NCI-H526 treated with DMSO at 0.1 percent for 48 hours (cell line): ENCODE measurements around the gene SLC22A4.

ENCODE experiments used
- DNase-seq: peaks from one replicate; lab custom pipeline; 2025; lab: John Stamatoyannopoulos, UW

SLC22A4 gene

DNA sequence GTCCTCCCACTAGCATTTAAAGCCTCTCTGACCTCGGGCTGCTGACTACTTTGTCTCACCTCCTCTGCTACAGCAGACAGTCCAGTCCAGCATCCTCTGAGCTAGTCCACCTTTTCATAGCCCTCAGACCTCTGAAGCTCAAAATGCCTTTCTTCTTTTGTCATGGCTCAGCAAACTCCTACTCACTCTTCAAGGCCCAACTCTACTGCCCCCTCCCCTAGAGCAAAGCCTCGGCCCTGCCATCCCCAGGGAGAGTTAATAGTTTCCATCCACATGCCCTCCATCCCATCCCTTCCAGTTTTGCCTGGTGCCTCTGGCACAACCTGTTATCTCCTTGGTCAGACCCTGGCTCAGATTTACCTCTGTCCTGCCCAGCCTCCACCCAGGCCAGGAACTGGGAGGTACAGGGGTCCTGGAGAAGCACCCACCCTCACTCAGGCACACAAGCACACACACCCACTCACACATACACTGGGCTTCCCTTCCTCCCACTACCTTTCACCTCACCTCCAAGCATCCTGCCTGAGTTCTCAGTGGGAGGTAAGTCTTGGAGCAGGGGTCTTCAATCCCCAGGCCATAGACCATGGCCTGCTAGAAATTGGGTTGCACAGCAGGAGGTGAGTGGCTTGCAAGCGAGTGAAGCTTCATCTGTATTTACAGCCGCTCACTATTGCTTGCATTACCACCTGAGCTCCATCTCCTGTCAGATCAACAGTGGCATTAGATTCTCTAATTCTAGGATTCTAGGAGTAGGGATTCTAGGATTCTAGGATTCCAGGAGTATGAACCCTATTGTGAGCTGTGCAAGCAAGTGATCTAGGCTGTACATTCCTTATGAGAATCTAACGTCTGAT is 18.6 kb upstream of the SLC22A4 start:
- no peak for DNase-seq

DNA sequence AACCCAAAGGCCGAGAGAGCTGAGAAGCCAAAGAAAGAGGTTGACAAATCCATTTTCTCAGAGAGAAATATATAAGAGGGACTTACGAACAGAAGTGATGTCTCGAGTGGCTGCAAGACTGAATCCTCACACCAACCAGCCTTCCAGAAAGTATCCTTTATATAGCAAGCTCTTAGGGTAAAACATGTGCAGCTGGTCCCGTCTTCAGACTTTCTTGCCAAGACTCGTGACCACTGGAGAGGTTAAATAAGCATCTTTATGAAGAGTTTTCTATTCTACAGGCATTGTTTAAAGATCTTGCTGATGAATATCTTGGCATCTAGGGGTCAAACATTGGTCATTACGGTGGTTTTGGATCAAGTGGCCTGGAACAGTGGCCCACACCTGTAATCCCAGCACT is 16.9 kb upstream of the SLC22A4 start:
- DNase-seq: no peak

DNA sequence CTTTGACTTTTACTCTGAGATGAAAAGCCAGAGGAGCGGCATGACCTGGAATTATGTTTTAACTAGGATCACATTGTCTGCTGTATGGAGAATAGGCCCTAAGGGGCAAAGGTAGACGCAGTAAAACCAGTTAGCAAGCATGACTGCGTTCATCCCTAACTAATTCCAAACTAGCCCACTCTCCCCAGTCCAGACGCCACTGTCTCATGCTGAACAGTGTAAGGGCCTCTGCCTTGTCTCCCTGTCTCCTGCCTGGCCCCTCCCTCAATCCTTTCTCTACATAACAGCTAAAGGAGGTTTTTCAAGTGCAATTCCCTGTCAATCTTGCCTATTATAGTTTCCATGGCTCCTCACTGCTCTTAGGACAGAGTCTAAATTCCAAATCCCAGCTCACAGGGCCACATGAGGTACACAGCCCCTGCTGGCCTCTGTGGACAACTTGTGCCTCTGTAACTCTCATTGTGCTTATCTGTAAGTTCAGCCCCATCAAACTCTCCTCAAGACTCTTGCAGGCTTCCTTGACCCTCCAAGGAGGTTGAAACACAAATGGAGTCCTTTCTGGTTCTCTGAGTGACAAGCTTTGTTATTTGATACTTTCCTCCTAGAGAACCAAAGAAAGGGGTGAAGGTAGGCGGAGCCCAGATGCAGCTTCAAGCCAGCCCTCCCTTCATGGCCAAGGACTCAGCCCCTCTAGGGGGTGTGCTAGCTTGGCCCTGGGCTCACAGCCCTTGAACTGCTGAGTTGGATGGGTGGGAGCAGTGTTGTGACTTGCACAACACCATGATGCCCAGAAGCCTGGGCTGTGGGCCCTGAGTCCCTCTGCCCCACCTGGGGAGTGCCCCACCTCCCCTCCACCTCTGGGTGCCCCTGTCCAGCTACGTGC is 16.0 kb upstream of the SLC22A4 start:
- no peak for DNase-seq

DNA sequence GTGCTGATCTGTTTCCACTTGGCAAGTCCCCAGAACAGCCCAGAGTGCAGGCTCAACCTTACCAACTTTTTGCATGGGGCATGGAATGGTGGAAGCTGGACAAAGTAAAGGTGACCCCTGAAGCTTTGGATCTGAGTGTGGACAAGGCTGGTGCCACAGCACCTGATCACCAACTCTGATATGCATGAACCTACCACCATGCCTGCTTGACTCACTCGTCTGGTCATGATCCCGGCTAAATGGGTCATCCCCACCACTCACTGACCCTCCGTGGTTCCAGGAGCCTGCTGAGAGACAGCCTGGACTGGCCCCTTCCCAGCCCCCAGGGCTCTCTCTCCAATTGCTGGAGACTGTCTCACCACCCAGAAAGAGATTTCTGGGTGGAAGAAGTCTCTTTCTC is 14.4 kb upstream of the SLC22A4 start:
- no peak for DNase-seq

DNA sequence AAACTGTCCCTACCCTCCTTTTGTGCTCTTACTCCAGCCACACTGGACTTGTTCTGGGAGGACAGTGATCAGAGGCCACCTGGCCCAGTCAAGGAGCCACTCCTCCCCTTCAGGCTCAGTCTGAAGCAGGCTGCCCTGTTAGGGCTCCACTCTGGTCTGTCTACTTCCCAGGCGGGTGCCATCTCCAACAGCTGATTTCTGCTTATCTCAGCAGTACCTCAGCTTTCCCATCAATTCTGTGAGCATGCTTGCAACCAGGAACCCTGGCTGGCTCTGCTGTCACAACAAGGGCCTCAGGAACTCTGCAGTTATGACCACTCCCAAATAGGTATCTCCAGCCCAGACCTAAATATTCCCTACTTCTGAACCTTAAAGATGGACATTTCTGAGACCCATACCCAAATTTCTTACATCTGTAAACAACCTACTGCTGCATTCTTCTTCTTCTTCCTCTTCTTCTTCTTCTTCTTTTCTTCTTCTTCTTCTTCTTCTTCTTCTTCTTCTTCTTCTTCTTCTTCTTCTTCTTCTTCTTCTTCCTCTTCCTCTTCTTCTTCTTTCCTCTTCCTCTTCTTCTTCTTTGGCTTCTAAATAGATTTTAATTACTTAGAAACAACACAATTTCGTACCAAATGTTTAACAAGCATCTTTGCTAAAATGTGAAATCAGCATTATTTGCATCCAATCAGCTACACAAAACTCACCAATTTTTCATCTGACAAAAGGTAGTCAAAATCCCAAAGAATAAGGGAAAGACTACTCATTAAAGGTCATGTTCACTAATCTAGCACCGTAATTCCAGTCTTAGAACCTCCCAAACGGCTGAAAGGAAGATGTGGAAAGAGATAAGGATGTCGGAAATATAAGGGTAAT is 13.6 kb upstream of the SLC22A4 start:
- no peak for DNase-seq

DNA sequence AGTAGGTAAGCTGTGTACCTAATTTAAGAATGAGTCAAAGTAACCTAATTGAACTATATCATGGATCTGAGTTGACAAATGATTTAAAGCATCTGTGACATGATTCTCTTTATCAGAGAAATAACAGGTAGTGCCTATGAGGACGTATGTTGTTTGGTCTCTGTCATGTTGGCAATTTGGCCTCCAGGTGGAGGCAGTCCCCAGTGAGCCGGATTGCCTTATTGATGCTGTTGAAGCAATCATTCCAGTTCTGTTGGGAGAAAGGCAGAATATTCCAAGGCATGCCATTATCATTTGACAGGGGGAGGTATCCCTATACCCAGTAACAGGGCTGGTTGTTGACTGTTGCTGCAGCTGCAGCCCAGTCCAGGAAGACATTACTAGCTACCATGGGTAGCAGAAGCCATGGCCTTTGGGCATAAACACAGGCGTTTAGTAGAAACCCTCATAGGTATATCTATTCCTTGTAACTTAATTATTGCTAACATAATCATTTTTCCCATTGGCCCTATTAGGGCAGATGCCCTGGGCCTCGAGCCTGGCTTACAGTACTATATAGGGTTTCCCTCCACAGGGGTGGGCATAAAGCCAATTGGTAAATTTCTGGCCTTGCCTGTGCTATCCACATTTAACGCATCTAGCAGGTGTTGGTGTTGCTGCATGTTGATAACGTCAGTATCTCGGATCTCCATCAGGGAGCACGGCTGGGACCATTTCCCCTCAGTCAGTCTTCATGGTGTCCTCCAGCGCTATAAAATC is 12.2 kb upstream of the SLC22A4 start:
- DNase-seq: no peak

DNA sequence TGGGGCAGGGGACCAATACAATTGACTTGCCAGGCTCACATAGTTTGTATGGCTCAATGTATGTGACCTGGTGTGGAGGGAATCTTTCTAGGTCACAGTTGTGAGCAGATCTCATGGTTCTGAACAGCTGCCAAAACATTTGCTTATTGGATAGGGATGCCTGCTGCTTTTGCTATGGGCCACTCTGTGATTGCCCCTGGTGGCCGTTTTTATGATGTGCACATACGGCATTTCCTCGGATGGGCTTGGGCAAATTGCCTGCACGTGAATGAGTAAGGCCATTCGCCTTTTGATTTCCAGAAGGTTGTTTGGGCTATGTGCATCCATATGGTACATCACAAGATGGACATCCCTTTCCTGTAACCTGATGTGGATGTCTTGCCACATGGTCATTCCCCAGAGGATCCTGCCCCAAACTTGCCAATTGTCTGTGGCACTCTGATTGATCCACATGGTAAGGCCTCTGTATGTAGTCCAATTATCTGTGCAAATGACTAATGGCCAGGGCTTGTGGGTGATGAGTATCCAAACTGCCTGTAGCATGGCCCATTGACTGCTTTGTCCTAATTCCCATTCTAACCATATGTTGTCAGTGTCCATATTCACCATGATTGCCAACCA is 10.7 kb upstream of the SLC22A4 start:
- DNase-seq: no peak

DNA sequence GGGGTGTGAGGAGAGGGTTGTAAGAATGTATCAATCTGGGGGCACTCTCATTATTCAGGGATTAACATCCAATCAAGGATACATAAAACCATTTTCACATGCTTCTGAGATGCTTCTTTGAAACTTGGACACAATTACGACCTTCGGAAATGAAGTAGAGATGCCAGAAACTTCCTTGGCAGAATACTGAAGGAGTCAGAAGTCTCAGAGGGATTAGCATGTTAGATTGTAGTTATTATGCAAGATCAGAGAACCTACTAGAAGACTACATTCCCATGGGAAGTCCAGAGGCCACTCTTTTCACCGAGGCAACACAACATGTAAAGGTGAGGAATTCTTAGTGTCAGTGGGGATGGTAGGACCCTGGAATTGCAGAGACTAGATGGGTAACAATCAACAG is 5.1 kb upstream of the SLC22A4 start:
- no peak for DNase-seq

DNA sequence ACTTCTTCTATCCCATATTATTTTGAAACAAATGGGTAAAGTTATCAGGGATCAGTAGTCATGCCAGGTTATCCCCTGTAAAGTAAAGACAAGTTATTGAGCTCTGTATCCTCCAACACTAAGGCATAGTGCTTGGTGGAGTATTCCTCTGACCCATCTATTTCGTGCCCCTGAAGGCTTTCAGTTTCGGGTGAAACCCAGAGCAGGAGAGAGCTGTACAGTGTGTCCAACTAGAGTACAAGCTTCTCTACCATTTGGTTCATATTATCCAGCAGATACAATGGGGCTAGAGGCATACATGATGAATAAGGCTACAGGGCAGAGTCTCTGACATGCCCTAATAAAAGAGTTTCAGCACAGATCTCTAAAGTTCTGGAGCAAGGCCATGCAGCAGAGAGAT is 3.2 kb upstream of the SLC22A4 start:
- DNase-seq: no peak

DNA sequence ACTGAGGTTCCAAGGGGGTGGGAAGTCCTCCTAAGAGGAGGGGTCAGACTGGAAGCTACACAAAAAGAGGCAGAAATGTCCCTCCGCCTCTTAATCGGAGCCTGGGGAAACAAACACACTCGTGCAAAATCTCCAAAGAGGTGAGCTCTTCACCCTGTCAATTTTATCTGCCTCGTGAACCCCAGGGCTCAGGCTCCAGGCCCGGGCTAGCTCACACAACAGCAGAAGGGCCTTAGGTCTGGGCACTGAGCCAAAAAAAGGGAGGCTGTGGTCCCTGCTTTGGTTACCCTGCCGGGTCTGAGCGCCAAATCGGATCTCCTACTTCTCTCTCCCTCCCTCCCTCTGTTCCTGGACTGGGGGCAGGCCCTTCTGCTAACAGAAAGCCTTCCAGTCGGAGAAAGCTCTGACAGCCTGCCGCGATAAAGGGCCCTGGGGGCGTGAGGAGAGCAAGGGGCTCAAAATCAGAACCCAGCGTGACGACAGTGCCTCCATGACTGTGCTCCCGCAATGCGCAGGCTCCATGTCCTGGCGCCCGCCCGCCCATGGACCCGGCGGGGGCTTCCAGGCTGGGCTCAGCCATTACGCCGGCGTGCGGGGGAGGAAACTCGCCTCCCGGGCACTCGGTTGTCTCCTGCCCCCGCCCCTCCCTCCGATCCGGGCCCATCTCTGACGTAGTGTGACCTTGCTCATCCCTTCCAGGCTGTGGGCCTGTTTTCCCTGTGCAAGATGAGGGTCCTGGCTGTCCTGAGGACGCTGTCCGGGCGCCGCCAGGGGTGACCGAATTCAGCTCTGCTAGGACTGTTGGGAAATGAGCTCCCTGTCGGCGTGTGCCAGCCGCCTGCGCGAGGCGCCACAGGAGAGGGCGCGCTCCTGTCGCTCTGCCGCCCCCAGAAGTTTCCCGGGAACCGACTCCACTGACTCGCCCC is 865 bp upstream of the SLC22A4 start:
- peak; percentile 40 for DNase-seq

DNA sequence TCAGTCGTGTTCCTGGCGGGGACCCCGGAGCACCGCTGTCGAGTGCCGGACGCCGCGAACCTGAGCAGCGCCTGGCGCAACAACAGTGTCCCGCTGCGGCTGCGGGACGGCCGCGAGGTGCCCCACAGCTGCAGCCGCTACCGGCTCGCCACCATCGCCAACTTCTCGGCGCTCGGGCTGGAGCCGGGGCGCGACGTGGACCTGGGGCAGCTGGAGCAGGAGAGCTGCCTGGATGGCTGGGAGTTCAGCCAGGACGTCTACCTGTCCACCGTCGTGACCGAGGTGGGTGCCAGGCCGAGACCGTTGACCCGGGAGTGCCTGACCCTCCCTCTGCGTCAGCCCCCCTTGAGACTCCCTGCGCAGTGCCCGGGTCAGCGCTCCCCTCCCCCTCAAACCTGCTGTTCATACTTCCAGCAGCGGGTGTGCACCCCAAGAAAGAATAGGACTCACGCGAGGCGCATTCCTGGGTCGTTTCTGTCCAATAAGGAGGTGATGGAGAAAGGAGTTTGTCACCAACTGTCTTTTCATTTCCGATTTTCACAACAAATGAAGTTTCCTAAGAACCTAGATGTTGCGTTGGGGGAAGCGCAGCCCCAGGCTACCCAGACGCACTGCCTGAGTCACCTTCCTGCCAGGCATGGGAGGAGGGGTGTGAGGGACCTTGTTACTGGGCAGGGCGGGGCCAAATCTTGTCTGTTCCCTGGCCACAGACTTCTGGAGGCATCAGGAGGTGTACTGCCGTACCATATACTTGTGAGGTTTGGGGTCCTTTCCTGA is 722 bp downstream of the SLC22A4 start:
- no peak for DNase-seq

DNA sequence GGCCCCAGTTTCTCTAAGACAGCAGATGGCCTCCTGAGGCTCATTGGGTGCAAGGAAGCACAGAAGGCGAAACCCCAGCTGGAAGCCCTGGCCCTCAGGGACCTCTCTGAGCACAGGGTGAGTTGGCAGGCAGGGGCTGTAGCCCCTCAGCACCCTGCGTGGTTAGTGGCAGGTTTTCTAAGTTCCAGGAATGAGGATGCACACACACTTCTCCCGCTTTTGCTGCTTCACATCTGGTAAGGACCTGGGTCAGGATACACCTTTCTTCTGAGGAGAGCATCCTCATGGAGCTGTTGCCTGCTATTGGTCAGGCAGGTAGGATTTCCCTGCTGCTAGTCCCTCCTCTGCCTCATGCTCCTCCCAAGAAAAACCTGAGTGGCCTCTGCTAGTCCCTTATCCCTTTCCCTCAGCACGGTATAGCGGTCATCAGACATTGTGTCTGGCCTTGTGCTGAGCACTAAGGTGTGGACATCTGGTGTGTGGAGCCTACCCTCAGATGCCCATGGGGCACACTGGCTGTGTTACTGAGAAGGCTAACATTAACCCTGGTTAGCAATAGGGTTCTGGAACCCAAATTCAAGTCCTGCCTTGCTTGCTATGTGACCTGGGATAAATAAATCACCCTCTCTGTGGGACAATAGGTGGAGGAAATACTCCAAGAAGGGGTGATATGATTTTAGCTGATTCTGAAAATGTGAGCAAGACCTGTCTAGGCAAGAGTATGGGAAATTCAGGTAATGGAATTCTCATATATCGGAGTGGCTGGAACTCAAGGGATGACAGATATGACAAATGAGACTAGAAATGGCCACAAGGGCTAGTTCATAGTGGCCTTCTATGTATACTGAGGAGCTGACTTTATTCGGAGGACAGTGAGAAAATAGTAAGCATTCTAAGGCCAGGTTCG is 1.6 kb downstream of the SLC22A4 start:
- no peak for DNase-seq

DNA sequence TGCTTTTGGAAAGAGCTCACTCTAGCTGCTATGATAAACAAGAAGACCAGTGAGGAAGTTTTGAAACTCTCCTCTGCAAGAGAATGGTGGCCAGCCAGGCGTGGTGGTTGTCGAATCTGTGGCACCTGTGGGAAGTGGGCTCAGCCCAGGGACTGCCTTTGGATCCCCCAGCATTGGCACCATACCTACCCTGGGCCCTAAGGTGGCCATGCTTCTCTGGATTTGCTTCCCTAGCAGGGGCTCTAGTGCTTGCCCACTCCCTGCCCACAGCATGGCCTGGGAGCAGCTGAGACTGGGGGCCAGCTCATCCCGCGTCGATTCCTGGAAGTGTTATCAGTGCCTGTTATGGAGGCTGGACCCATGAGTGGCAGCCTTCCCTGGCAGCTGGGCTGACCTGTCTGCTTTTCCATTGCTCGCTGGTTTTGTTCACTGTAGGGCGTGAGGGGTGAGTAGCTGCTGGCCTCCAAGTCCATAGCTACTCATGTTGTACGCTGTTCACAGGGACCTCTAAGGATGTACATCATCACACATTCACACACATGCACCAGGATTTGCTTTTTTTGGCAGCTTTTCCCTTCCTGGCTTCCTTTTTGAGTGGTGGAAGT is 2.3 kb downstream of the SLC22A4 start:
- no peak for DNase-seq

DNA sequence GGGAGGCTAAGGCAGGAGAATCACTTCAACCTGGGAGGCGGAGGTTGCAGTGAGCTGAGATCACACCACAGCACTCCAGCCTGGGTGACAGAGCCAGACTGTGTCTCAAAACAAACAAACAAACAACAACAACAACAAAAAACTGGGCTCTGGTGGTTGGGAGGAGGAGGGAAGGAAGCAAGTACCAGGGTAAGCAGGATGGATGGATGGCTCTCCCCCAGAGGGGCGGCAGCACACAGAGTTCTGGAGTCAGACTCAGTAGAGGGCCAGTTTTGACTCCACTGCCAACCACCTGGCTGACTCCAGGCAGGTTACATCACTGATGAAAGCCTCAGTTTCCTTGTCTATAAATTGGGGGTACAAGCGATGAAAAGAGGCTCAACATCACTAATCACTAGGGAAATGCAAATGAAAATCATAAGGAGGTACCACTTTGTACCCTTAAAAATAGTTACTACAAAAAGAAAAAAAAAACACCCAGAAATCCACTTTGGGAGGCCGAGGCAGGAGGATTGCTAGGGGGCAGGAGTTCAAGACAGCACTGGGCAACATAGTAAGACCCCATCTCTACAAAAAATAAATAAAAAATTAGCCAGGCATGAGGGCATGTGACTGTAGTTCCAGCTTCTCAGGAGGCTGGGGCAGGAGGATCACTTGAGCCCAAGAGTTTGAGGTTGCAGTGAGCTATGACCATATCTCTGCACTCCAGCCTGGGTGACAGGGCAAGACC is 3.2 kb downstream of the SLC22A4 start:
- DNase-seq: no peak

DNA sequence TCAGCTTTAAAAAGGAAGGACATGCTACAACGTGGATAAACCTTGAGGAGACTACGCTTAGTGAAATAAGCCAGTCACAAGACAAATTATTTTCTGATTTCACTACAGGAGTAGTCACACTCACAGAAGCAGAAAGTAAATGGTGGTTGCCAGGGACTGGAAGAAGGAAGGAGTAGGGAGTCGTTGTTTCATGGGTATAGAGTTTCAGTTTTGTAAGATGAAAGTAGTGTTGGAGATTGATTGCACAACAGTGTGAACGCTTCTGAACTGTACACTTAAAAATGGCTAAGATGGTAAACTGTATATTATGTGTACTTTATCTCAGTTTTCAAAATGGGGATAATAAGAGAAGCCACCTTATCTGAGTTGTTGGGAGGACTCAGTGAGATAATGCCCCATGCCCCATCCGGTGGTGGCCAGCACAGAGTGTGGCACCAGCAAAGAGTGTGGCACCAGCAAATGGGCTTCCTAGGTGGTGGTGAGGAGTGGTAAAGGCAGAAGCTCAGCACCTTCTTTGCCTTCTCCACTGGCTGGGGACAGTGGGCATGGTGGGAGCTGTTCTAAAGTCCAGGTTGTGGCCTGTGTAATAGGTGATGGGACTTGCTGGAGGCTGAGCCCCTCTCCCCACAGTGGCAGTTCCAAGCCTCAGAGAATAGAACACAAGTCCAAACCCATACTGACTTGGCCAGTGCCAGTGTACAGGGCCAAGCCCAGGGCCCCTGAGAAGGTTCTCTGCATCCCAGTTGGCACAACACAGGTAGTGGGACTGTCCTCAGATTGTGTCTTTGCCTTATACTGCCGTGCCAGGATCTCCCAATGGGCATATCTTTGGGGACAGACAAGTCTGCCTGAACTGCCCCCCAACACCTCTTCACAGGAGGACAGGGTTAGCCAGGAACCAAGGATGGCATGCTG is 4.4 kb downstream of the SLC22A4 start:
- no peak for DNase-seq

DNA sequence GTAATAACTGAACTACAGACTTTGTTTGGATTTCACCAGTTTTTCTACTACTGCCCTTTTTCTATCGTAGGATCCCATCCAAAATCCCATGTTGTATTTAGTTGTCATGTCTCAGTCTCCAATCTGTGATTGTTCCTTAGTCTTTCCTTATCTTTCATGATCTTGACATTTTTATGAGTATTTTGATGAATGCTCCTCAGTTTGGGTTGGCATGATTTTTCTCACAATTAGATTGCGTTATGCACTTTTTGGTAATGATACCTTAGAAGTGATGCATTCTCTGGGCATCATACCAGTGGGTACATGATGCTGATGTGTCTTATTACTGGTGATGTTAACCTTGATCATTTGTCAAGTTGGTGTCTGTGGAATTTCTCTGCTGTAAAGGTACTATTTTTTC is 5.7 kb downstream of the SLC22A4 start:
- no peak for DNase-seq
